Activated gamma-delta T cell treated with Interleukin-2 at 50 U/mL for 16 hours (primary cell): ENCODE data around the gene MRPL40.

Source experiments
- DNase-seq: peaks from one replicate; pipeline ENCODE4 v3.0.0-alpha.2; 2020

MRPL40 gene

GRCh38 chr22:19432133-19432851, at the start of gene MRPL40:
Gene MRPL40, plus strand, starts transcription at chr22:19432545. Its CDS starts 10 bp downstream, at chr22:19432555.
- DNase-seq = peak; percentile 85

- DNase-seq = no peak
Observed at GRCh38 chr22:19383292-19383691, 49.1 kb upstream of the MRPL40 start.

GRCh38 chr22:19385221-19385906, 47.0 kb upstream of the MRPL40 start:
- DNase-seq = no peak

DNA sequence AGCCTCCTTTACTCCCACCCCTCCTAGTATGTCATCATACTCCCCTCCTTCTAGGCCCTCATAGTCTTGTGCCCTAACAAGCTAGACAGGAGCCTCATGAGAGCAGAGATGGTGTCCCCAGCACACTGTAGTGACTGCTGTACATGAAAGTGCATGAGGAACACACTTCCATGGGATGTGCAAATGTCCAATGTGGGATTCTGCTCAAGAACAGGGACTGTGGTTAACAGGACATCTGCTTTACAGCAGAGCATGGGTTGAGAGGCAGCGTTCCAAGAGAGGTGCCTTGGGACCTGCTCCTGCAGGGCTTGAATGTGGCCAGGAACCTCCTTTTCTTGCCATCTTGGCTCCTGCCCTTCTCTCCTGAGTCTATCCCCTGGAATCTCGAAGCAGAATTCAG, 46.1 kb upstream of the MRPL40 start:
- no peak for DNase-seq

DNA sequence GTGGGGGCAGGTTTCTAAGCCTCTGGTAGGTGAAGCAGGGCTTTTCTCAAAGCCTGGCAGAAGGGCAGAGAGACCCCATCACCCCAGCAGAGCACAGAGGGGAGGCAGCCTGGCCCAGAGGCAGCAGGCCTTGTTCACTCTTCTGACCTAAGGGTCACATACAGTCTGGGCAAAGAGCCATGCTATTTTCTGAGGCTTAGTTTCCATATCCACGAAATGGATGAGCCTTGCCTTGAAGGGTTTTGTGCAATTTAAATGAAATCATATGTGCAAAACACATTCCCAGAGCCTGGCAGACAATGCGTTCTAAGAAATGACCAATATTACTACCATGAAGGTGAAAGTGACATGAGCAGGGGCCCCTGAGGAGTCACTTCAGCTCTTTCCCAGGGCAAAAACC, 45.3 kb upstream of the MRPL40 start:
- DNase-seq = no peak

DNA sequence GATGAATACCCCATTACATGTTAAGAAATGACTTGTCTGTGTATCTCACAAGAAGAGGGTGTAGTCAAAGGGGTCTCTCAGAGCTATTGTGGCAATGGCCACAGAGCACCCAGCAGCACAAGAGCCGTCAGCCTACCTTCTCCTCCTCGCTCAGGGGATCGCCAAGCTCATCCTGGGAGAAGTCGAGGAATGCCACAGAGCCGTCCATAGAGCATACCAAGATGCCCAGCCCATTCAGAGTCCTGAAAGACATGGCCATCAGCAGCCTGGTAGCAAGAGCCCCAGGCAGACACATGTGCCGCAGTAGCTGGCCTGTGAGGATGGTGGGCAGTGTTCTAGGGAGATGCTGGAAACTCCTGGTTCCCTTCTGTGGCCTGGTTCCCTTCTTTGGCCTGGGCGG, 44.8 kb upstream of the MRPL40 start:
- no peak for DNase-seq

- no peak for DNase-seq
Observed at GRCh38 chr22:19393704-19394103, 38.6 kb upstream of the MRPL40 start.

DNA sequence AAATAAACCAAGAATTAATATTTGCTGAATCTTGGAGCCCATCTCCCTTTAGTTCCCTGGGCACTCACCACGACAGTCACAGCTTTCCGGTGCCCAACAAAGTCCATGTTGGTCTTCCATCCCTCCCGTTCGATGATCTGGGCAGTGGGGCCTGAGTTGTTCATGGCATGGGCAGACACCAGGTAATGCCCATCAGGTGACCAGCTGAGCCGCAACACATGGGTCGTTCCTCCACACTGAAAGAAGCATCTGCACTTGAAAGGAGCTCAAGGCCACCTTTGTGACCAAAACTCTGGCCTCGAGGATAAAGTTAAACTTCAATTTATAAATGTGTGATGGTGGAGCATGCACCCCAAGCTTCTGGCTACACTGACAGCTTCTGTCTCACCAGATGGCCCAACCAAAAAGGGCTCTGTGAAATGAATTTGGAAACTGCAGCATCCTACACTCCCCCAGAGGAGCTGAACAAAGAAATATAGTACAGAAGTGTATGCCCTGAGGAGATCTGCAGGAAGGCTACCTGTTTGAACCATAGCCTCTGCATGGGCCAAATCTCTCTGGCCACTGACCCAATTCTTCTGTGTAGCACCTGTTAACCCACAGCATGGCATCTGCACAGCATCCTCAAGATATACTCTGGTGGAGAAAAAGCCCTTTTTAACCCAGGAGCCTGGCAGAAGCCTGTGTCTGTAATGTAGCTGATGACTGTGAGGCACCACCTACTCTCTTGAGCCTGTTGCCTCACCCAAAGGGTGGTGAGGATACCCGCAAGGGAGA, 37.9 kb upstream of the MRPL40 start:
- no peak for DNase-seq

DNA sequence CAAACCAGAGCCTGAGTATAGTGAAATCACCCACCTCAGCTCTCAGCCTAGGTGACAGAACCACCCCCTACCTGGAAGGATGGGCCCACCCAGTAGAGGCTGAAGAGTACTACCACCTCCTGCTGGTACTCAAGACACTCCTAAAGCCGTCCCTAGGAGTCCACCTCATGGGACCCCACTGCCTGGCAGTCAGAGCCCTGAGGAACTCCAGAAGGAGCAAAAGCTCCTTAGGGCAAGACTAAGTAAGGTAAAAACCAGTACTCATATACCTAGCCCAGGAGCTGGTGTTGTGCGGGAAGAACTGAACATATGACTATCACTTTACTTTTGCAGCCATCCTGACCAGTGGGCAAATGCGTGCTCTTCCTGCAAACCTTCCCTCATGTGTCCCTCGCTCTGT, 37.1 kb upstream of the MRPL40 start:
- DNase-seq = no peak

- DNase-seq = no peak
Observed at GRCh38 chr22:19396561-19396933, 35.8 kb upstream of the MRPL40 start.

GRCh38 chr22:19396934-19397733, 35.2 kb upstream of the MRPL40 start:
- no peak for DNase-seq

DNA sequence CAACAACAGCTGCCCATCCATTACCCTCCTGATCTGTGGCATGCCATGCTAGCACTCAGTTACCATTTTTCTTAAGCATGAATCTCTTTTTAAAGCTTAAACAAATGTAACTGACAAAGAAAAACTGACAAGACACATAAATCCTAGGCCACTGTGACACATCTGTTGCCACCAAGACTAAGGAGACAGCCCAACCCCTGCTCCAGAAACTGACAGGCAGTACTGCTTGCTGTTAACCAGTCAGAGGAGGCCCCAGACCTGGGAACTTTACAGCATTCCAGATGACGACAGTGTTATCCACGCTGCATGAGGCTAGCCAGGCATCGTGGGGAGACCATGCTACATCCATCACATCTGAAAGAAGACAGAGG, 34.6 kb upstream of the MRPL40 start:
- DNase-seq = no peak

GRCh38 chr22:19398206-19398605, 34.1 kb upstream of the MRPL40 start:
- no peak for DNase-seq

DNA sequence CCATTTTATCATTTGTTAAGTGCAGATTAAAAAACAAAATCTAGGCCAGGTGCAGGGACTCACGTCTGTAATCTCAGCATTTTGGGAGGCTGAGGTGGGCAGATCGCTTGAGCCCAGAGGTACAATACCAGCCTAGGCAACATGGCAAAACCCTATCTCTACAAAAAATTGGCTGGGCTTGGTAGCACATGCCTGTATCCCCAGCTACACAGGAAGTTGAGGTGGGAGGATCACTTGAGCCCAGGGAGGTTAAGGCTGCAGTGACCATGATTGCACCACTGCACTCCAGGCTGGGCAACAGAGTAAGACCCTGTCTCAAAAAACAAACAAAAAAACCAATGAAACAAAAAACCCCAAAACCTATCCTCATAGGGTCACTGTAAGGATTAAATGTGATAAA, 33.7 kb upstream of the MRPL40 start:
- no peak for DNase-seq

DNA sequence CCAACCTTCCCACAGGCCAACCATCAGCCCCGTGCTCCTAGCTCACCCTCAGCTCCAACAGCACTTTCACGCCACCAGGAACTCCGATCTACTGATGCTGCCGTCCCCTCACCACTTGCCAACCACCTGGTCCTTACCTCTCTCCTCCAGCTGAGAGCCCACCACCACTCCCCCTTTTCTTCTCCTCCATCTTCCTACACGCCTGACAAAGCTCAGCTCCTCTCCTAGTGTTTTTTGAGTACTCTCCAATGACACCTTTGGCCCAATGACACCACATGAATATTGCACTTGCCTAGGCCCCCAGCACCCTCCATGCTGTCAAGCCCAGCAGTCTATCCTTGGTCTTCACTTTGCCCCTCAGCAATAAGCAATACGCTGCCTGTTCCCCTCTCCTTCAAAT, 31.5 kb upstream of the MRPL40 start:
- no peak for DNase-seq

DNA sequence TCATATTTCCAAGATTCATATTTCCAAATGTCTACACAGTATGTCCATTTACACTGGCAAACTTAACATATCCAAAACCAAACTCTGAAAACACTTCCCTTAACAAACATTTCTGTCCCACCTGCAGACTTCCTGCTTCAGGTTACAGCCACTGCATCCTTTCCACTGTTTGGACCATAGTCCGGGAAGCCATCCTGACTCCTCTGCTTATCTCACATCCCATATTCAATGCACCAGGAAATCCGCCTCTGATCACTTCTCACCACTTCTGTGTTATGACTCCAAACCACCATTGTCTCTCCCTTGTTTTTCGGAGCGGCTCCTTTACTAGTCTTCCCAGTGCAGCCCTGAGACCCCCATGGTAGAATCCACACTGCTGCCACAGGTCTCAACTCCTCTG, 30.9 kb upstream of the MRPL40 start:
- no peak for DNase-seq

DNA sequence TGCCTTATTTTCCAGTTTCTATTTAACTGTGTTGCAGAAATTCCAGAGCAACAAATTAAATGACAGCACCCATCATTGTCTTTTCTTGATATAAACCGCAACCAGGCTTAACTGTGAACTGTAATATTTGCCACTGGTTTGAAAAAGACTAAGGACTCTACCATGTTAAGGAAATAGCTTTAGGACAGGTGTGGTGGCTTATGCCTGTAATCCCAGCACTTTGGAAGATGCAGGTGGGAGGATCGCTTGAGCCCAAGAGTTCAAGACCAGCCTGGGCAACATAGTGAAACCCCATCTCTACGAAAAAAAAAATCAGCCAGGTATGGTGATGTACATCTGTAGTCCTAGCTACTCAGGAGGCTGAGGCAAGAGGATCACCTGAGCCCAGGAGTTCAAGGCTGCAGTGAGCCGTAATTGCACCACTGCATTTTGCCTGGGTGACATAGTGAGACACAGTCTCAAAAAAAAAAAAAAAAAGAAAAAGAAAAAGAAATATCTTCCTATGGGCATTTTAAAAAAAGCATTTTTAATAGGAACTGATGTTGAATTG, 29.6 kb upstream of the MRPL40 start:
- DNase-seq = no peak

GRCh38 chr22:19404676-19405075, 27.7 kb upstream of the MRPL40 start:
- DNase-seq = no peak

DNA sequence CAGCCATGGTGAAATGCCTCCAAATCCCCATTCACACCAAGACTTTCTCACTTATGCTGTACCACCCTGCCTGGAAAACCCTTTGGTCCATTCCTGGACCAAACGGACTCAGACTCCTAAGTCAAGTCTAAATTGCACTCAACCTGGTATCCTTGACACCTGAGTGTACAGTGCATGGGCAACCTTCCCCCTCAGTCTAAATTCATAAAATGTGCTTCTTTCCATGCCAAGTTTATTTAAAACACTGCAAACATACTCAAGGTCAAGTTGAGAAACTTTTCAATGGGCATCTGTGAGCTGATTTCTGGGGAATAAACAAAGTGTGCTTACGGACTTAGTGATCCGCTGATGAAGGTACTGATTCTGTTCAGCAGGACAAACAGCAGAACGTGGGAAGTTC, 27.2 kb upstream of the MRPL40 start:
- no peak for DNase-seq

DNA sequence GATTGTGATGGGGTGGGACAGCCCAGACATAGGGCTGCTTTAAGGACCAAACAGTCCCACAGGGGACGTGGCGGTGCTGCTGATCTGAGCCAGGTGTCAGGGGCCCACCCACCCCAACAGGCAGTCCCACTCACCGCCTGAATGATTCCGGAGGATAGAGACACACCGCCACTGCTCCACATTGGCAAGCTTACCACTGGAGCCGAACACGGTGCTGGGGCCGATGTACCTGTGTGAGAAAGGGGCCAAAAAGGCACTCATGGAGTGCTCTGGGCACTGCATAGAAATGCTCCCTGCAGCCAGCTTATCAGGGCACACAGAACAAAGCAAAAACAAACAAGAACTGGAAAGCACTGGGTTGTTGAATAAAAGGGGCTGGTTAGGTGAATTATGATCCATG, 26.7 kb upstream of the MRPL40 start:
- no peak for DNase-seq

DNA sequence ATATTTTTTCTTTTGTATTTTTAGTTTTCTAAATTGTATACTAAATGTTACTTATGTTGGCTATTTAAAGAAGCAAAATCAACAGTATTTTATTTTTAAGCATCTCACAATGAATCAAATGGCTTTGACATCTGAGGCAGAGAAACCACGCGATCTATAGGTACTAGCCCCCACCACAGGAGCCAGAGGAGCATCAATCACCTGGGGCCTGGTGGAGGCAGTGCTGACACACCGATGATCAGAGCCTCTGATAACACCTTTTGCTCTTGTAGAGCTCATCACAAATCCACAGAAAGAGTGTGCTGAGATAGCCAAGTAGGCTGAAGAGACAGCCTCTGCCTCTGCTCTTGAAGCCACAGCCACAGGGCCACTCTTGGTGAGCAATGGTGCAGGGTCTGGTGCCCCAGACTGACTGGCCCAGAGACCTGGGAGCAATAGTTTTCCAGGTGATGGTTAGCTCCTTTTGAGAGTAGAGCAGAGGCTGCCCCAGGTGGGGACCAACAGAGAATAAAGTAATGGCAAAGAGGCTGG, 26.0 kb upstream of the MRPL40 start:
- DNase-seq = no peak

GRCh38 chr22:19406846-19407245, 25.5 kb upstream of the MRPL40 start:
- DNase-seq = no peak
